GM19238 (cell line): ENCODE data around the gene PPM1F.
"Not testable (repeated sequence)": the region's sequence is repeated elsewhere in the genome, so short reads cannot be mapped to it uniquely, and the experiment has no call there.

Experiments used
- DNase-seq: peaks from one replicate; pipeline ENCODE4 v3.0.0; 2011; ENCODE audit warnings: low spot score; ENCODE audit not compliant: insufficient read length

The PPM1F gene

GRCh38 chr22:21942407-21943343 is 10.0 kb downstream of the PPM1F start:
- DNase-seq, result no peak

GRCh38 chr22:21941921-21942320 is 10.7 kb downstream of the PPM1F start:
- no peak for DNase-seq

DNA sequence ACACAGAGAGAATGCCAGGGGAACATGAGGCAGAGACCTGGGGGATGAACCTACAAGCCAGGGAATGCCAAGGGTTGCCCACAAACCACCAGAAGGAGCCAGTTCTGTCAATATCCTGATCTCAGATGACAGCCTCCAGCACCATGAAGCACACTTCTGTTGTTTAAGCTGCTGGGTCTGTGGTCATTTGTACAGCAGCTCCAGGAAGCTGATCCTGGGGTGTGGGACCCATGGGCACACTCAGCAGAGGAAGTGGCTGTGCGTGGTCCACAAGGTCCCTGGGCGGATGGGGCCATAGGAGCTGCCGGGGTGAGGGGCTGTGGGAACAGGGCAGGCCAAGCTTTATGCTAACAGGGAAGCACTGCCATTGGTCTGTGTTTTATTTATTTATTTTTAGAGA is 12.1 kb downstream of the PPM1F start:
- no peak for DNase-seq

DNA sequence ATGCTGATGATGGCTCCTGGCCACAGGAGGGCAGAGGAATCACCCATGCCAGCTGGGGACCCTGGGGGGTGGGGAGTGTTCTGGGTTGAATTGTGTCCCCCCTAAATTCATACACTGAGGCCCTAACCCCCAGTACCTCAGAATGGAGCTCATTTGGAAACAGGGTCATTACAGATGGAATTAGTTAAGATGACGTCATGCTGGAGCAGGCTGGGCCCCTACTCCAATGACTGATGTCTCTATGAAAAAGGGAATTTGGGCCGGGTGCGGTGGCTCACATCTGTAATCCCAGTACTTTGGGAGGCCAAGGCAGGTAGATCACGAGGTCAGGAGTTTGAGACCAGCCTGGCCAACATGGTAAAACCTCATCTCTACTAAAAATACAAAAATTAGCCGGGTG is 12.7 kb downstream of the PPM1F start:
- DNase-seq, result not testable (repeated sequence)

DNA sequence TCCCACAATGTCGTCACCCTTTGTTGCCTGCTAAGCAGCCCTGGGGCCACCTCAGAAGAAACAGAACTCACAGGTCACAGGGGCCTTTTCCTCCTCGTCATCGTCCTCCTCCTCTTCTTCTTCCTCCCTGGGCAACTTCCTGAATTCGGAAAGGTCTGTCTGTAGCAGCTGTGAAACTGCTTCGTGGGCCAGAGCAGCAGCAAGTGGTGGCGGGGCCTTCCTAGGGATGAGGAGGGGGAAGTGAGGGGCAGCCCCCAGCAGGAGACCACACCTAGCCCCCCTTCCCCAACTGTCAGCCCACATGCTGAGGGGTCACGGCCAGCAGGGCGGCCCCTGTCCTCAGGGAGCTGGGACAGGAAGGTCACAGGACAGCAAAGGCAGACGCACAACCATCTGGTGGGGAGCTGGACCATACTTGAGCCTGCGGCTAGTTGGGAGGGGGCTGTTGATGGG is 13.2 kb downstream of the PPM1F start:
- DNase-seq, result no peak

DNA sequence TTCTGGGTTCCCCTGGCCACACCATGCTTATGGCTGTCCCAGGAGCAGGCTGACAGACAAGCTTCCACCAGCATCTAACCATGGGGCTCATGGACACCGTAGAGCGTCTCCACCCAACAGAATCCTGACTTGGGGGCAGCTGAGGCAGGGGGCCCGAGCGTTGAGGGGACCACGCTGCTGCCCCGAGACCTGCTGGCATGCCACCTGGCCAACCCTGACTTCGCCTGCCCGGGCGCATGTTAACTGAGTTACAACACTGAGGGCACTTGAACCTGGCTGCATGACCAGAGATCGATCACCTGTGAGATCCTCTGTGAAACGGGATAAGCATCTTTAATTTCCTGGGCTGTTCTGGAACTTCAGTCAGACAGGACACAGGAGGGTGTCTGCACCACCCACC is 13.7 kb downstream of the PPM1F start:
- no peak for DNase-seq

DNA sequence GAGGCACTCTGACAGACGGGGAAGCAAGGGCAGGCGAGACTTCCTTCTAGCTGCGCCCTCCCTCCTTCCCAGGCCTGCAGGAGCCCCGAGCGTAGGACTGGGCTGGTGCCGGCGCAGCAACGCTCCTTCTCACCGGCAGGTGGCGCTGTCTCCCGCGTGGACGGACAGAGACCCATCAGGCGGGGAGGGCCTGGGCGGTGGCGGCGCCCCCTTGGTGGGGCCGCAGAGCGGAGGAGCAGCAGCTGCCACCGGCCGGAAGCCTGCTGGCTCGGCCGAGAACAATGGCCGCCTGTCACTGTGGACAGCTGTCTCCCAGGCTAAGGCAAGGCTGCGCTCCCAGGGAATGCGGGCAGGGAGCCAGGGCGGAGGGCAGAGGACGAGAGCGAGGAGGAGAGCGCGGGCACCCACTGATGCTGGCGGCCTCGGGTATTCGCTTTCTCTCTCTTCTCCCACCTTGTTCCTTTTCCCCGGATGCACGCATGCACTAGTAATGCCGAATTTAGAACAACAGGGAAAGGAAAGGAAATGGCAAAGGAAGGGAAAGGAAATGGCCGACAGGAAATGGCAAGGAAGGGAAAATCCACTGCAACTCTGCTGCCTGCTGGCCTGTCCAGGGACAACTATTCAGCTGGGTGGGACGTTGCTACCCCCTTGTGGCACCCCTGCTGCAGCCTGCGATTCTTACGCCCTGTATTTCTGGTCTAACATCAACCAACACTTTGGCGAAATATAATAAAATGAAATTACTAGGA is 14.4 kb downstream of the PPM1F start:
- DNase-seq, result peak; percentile 90

- DNase-seq, result no peak
Observed at GRCh38 chr22:21937821-21938070, 14.9 kb downstream of the PPM1F start.

DNA sequence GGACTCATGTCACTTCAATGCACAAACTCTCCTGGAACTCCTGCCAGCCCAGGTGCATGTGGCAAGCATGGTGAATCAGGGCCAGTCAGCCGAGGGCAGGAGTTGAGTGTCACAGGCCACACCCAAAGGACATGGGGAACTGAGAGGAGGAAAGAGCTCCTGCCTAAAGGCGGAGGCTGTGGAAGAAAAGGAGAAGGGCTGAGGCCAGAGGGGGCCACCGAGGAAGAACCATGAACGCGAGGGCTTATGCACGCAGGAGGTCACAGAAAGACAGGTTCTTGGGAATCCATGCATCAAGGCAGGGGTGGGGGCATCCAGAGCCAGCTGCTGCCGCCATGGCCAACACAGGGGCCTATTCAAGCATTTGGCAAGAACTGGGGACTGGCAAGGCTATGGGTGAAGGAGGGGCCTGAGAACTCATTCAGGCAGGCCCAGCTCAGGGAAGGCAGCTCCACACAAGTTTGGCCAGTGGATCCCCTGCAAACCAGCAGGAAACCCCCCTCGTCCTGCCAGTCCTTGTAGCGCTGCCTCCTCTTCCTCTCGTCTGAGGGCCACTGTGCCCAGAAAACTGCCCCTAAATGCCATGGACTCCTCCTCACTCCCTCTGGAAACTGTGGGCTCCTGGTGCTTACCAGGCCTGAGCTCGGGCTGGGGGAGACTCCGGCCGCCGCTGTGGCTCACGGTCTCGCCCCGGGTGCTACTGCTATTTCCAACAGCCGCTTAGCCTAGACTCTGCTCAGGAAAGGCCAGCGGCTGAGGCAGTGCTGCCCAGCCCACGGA is 15.4 kb downstream of the PPM1F start:
- DNase-seq, result no peak

GRCh38 chr22:21936151-21936775 is 16.4 kb downstream of the PPM1F start:
- DNase-seq, result no peak

GRCh38 chr22:21933910-21934309 is 18.7 kb downstream of the PPM1F start:
- DNase-seq, result no peak

GRCh38 chr22:21933413-21933812 is 19.2 kb downstream of the PPM1F start:
- DNase-seq, result no peak

- no peak for DNase-seq
Observed at GRCh38 chr22:21932347-21932746, 20.3 kb downstream of the PPM1F start.

- DNase-seq, result no peak
Observed at GRCh38 chr22:21931056-21931455, 21.6 kb downstream of the PPM1F start.

DNA sequence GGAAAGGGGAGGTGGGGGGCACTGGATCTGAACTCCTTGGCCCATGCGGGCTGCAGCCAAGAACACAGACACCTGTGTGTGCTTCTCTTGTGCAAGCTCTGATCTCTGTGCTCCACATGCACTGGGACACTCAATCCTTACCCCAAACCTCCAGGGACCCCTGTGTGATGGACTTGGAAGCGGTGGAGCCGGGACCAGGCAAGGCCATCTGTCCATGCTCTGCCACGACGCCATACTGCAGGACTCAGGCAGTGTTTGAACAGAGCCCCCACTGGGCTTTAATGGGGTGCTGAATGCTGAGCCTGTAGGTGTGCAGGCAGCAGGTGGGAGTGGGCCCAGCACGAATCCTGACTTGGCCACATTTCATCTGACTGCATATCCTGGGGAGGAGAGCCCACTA is 23.4 kb downstream of the PPM1F start:
- no peak for DNase-seq

DNA sequence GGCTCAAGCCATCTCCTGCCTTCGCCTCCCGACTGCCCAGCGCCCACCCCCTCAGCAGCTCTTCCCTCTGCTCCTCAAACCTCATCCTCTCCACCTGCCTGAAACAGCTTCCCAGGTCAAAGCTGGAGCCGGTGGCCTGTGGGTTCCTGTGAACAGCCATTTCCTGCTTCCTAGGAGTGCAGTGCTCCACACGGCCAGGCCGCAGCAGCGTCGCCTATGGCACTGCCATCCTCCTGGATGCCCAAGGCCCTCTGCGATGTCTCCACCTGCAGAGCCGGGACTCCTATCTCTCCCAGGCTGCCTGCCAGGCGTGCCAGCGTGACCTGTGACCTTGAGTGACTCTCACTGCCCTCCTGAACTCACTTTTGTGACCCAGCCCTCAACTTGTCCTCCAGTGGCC is 24.6 kb downstream of the PPM1F start:
- no peak for DNase-seq

DNA sequence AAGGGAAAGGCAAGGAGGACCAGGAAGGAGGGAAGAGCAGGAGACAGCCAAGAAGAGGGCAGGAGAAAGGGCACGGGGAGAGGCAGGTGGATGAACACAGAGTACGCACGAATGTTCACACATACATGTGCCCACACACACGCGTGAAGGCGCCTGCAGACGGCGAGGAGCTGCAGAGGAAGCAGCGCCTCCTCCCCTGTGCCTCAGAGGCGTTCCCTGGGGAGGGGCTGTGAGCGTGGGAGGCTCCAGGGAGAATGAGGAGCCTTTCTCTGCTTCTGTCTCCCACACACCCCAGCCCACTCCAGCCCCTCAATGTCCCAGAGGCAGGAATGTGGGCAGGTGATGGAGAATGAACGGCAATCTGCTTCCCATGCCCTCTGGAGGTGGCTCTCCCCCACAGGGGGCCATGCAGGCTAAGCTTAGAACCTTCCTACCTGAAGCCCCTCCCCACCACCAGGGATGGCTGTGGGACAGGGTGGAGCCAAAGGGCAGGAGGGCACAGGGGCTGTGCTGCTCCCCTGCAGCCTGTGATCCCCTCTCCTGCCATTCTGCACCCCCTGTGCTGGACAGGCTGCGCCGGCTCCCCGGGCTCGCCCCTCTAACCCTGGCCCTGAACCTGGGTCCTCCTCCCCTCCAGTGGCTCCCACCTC is 25.3 kb downstream of the PPM1F start:
- DNase-seq, result no peak

DNA sequence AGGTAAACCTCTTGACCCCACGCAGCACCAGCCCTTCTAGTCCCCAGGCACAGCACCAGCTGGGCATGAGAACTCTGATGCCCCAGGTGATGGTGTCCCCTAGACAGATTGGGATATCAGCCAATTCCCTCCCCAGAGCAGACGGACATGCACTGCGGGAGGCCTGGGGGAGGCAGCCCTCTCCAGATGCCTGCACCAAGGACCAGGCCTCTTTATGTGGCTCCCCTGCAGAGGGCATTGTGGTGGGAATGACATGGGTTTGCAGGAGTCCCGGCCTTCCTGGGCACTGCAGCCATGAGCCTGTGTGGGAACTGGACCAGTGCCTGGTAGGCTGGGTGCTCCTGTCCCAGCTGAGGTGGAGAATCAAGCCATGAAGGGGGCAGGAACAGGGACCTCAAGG is 25.9 kb downstream of the PPM1F start:
- DNase-seq, result no peak

DNA sequence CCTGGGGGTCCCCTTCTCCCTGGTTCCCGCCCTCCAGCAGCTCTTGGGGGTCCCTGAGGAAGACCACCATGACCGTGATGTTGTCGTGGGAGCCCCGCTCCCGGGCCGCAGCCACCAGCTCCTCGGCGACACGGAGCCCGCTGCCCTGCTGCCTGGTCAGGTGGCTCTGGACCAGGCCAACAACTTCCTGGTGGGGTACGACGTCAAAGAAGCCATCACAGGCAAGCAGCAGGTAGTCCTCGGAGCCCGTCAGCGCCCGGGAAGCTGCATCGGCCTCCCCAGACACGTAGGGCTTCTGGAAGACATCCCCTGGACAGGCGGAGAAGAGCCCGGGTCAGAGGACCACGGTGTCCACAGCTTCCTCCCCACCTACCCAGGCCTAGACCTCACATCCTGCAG is 29.5 kb downstream of the PPM1F start:
- DNase-seq, result no peak

GRCh38 chr22:21922370-21923162 is 30.1 kb downstream of the PPM1F start:
- no peak for DNase-seq
